NCI-H82 treated with DMSO at 0.1 percent for 48 hours (cell line): ENCODE data around the gene RTL1.

ENCODE experiments used
- DNase-seq: peaks from one replicate; lab custom pipeline; 2025; ENCODE audit not compliant: unreplicated experiment; lab: John Stamatoyannopoulos, UW

RTL1 gene

GRCh38 chr14:100867631-100868315 is 35.7 kb downstream of the RTL1 start:
- no peak for DNase-seq

DNA sequence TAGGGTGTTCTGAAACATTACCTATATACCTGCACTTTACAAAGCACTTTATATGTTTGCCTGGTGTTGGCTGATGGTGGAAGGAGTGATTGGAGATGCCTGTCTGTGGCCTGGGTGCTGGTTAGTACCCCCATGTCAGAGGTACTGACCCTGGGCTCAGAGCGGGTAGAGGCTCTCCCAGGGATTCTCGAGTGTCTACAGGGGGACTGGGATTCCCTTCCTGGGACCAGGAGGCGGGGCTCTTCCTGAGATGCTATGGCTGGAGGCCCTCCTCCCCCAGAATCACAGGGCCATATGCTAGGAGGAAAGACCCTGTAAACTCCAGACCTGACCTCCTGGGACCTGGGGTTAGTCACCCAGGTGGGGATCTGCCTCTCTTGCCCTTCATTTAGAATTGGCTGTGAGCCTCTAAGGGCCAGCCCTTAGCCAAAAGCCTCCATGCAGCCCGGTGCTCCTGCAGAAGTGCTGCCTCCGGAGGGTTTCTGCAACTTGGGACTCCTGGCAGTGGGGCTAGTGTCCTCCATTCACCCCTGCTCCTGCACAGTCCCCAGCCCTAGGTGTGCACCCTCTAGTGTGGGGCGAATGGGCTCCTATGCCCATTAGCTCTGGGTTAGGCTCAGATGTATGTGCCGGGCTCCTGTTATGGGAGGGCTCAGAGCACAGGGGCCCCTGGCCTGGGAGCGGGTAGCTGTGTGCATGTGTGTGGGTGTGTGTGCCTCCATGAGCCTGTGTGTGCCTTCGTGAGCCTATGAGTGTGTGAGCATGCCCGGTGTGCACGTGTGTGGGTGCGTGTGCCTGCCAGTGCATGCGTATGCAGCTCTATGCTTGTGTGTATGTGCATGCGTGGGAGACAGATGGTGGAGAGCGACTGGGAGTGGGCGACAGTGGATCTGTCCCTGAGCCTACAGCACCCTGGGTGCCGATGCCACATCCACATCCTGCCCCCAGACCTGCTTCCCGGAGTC is 36.6 kb downstream of the RTL1 start:
- no peak for DNase-seq

GRCh38 chr14:100865682-100866591 is 37.6 kb downstream of the RTL1 start:
- DNase-seq, result no peak

GRCh38 chr14:100864960-100865681 is 38.4 kb downstream of the RTL1 start:
- no peak for DNase-seq

GRCh38 chr14:100864206-100864605 is 39.3 kb downstream of the RTL1 start:
- DNase-seq, result no peak

DNA sequence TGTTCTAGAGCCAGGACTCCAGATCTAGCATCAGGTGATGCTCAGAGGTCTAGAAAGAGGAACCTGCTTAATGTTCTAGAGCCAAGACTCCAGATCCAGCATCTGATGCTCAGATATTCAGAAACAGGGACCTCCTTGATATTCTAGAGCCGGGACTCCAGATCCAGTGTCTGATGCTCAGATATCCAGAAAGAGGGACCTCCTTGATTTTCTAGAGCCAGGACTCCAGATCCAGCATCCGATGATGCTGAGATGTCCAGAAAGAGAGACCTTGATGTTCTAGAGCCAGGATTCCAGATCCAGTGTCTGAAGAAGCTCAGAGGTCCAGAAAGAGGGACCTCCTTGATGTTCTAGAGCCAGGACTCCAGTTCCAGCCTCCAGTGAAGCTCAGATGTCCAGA is 40.7 kb downstream of the RTL1 start:
- DNase-seq, result no peak

DNA sequence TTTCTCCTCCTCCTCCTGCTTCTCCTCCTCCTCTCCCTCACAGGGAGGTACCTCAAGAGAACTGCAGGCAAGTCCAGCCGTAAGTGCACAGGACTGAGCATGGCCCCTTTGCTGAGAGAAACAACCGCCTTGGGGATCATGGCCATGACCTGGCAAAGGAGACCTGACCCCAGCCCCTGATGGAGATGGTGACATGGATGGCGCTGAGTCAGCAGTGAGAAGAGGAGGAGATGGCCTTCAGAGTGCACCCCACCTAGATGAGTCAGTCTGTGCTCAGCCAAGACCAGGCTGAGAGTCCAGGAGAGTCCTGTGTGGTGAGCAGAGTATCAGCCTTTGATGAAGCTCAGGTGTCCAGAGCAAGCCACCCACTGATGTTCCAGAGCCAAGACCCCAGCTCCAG is 41.2 kb downstream of the RTL1 start:
- DNase-seq, result no peak

DNA sequence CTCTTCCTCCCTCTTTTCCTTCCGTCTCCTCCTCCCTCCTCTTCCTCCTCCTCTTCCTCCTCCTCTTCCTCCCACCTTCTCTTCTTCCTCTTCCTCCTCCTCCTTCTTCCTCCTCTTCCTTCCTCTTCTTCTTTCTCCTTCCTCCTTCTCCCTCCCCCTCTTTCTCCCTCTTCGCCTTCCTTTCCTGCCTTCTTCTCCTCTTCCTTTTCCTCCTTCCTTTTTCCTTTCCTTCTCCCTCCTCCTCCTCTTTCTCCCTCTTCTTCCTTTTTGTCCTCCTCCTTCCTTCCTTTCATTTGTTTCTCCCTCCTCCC is 41.6 kb downstream of the RTL1 start:
- no peak for DNase-seq

DNA sequence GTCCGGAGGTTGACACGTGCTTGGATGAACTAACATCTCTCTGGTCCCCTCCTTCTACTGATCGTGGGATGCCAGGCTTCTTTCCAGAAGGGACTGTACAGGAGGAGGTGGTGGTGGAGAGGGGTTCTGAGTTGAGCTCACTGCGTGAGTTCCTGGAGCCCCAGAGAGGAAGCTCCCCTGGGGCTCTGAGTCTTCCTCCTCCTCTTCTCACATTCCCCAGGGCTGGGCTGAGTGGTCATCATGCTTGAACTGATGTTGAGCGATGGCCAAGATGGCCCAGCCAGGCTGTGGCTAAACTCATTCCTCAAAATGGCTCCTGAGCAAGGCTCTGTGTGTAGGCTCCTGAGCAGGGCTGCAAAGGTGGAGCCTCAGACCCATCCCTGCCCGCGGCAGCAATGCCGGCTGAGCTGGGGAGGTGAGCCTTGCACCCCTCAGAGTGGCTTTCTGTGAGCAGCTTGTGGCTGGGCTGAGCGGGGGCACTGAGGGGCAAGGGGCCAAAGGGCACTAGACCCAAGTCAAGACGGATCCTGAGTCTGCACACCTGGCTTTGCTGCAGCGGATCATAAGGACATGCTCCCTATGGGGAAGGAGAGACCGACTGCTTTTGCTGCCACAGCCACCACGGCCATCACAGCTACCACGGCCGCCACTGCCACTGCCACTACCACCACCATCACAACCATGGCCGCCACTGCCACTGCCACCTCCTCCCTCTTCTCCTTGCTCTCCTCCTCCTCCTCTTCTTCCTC is 42.2 kb downstream of the RTL1 start:
- no peak for DNase-seq

GRCh38 chr14:100860556-100861187 is 42.9 kb downstream of the RTL1 start:
- no peak for DNase-seq

- no peak for DNase-seq
Observed at GRCh38 chr14:100859781-100860180, 43.7 kb downstream of the RTL1 start.

- DNase-seq, result no peak
Observed at GRCh38 chr14:100858838-100859220, 44.7 kb downstream of the RTL1 start.

- no peak for DNase-seq
Observed at GRCh38 chr14:100857923-100858837, 45.3 kb downstream of the RTL1 start.

GRCh38 chr14:100857233-100857922 is 46.1 kb downstream of the RTL1 start:
- no peak for DNase-seq

- DNase-seq, result no peak
Observed at GRCh38 chr14:100856056-100856950, 47.2 kb downstream of the RTL1 start.

GRCh38 chr14:100855256-100855930 is 48.1 kb downstream of the RTL1 start:
- no peak for DNase-seq
